HG02870 (cell line): ENCODE measurements around the gene PLEKHA8.
A peak's percentile ranks its signal among the peaks of the same experiment; 100 is the strongest.

Experiments
- ATAC-seq: cut with Tn5 transposase; IDR thresholded peaks from one replicate; pipeline ENCODE4 v1.9.1; 2021; ENCODE audit warnings: mild to moderate bottlenecking, moderate library complexity; ENCODE audit not compliant: unreplicated experiment

Gene PLEKHA8

DNA sequence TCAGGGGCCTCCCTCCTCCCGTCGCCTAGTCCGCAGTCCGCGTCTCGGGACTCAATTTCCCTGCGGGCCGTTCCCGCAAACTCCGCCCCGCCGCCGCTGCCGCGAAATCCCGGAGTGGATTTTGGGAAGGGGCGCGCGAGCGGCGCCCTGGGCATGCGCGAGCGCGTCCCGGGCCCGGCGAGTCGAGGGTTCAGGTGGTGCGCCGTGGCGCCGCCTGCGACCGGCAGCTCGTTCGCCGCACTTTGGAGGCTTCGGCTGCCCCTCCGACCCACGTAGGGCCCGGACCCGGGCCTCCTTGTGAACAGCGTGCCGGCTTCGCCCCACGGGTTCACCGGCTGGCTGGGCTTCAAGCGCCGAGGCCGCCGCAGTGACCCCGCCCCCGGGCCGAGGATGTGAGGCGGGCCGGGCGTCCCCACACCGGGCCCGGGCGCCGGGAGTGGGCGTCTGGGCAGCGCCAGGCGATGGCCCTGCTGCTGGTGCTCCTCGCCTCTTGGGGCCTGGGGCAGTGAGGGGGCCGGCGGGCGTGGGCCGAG lies at the start of gene PLEKHA8:
TSS of gene PLEKHA8 (plus strand) at position 197 of the 533 bp plus-strand sequence. CDS start 351 bp downstream, outside the sequence.
- ATAC-seq: peak; percentile 45

GRCh38 chr7:29980151-29980550 lies 48.1 kb upstream of the PLEKHA8 start:
- no peak for ATAC-seq

DNA sequence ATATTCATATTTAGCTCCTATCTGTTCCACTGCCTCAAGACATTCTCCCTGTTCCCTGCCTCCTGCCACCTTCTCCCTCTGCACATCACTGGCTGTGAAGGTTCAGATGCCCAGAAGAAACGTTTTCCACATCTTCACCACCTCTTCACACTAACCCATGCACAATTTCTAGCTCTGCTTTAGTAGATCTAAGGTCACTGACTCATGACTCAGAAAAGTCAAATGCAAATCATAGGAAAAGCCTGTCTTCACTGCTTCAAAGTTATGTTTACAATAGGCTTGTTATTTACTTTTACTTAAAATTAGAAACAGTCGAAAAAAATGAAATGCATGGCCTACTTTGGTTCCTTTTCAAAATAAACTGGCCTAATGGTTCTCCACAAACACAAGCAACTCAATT lies 41.1 kb upstream of the PLEKHA8 start:
- ATAC-seq: no peak

GRCh38 chr7:29987811-29988317 lies 40.3 kb upstream of the PLEKHA8 start:
- no peak for ATAC-seq

DNA sequence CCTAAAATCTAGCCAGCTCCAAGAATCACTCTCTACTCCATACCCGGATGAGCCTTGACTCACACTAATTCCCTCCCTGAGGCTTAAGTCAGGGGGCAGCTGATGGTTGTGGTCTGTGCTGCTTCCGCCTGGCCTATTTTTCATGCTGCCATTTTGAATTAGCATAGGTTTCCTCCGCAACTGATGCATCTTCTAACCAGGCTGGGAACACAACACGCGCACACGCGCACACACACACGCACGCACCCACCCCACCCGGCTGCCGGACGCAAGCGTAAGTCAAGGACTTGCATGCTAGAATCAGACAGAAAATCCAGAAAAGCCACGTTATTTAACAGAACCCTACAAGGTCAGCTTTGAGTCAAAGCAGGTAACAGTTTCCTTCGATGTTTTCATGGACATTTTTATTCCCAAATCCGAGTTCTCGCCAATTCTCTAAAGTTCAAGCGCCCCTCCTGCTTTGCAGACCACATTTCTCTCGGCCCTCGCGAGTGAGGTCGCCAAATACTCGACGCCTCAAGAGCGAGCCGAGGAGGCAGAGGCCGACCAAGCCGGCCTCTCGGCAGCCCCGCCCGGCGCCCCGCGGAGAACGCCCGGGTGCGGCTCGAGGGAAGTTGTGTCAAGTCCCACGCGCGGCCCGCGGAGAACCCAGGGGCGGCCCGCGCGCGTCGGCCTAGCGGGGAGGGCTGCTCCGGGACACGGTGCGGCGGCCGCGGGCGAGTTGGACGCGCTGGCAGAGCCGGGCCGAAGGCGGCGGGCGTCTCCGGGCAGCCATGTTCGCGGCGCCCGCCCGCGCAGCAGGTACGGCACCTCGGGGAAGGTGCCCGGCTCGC lies 39.6 kb upstream of the PLEKHA8 start:
- peak; percentile 33 for ATAC-seq

DNA sequence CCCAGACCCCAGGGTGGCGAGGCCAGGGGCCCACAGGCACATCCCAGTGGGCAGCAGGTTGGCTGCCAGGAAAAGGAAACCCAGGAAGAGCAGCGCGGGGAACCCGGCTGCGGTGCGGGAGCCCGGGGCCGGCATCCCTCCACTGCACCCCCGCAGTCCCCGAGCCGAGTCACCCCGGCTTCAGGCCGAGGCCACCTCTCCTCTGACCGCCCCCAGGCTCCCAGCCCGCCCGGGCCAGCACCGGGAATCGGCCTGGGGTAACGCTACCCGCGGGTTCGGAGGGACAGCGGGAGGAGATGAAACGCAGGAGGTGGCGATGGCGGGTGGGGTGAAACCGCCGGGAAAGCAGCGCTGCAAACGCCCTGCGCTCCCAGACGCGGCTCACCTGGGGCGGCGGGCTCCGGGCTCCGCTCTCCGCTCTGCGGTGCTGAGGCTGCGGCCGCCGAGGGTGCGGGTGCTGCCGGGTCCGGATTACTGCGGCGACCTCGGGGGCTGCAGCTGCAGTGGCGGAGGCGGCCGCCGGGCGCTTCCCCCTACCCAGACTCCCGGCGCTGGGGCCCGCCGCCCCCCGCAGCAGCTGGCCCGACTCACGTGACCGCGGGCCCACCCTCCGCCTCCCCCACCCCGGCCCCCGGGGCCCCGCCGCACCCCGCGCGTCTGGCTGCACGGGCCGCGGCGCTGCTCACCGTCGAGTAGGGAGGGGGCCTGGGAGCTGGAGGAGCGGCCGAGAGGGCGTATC lies 38.8 kb upstream of the PLEKHA8 start, which contains the start of gene SCRN1:
TSS of gene SCRN1 (minus strand) at position 545 of the 739 bp plus-strand sequence. CDS start 20,734 bp downstream, outside the sequence.
- peak; percentile 31 for ATAC-seq

DNA sequence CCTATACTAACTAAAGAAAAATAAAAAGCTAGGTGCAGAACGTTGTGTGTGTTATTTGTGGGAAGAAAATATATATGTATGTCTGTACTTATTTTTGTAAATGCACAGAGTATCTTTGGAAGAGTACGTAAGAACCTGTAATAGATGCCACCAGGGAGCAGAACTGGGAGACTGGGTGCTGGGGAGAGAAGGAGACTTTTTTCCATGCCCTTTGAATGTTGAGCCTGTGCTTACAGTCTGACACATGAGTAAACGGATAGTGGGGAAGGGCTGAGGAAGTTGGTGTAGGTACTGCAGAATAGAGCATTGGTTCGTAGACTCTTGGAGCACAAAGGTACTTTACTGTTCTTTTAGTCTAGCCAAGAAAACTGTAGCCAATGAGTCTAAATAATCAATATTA lies 37.3 kb upstream of the PLEKHA8 start:
- ATAC-seq: no peak

DNA sequence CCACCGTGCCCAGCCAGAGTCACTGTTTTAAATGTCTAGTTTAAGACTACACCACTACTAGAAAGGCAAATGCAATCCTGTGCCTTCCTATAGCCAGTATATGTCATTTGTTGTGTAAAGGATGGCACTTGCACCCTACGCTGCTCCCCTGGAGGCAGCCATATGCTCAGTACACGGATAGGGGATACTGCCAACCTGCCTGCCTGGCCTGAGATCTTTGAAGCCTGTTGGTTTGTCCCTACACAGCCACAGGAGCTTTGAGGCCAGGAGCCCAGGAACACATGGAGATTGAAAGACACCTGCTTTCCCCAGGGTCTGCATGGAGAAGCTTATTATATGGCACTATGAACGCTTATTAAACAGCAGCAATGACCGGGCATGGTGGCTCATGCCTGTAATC lies 36.3 kb upstream of the PLEKHA8 start:
- no peak for ATAC-seq

DNA sequence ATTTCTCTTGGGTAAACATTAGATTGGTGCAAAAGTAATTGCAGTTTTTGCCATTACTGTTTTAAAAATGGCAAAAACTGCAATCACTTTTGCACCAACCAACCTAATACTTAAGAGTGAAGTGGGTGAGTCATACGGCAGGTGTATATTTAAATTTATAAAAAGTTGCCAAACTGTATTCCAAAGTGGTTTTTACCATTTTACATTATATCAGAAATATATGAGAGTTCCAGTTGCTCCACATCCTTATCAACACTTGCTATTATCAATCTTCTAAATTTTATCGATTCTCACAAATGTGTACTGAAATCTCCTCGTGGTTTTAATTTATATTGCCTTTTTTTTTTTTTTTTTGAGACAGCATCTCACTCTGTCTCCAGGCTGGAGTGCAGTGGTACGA lies 35.1 kb upstream of the PLEKHA8 start:
- ATAC-seq: no peak

- ATAC-seq: no peak
These were observed 32.6 kb upstream of the PLEKHA8 start for GRCh38 chr7:29995652-29996051.

DNA sequence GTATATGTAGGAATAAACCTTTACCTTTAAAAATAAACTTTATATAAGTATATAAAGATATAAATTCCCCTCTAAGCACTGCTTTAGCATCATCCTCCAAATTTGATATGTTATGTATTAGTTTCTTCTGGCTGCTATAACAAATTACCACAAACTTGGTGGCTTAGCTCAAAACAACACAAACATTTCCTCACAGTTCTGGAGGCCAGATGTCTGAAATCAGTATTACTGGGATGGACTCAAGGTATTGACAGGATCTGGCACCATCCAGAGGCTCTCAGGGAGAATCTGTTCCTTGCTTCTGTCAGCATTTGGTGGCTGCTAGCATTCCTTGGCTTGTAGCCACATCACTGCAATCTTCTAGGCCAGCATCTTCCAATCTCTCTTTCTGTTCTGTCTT lies 31.9 kb upstream of the PLEKHA8 start:
- ATAC-seq: no peak

DNA sequence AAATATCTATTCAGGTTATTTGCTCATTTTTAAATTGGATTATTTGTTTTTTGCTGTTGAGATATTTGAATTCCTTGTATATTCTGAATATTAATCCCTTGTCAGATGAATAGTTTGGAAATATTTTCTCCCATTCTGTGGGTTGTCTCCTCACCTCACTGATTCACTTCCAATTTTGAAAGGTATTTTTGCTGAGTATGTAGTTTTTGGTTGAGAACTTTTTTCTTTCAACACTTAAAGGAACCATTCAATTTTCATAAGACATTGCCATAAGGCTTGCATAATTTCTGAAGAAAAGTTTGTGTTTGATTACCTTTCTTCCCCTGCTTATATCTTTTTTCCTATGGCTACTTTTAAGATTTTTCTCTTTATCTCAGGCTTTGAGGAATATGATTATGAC lies 29.7 kb upstream of the PLEKHA8 start:
- ATAC-seq: no peak

GRCh38 chr7:30001998-30002397 lies 26.2 kb upstream of the PLEKHA8 start:
- ATAC-seq: no peak

GRCh38 chr7:30003098-30003497 lies 25.1 kb upstream of the PLEKHA8 start:
- no peak for ATAC-seq

- no peak for ATAC-seq
These were observed 22.7 kb upstream of the PLEKHA8 start for GRCh38 chr7:30005464-30005863.

- no peak for ATAC-seq
These were observed 18.2 kb upstream of the PLEKHA8 start for GRCh38 chr7:30010021-30010420.

GRCh38 chr7:30012757-30013156 lies 15.5 kb upstream of the PLEKHA8 start:
- no peak for ATAC-seq

DNA sequence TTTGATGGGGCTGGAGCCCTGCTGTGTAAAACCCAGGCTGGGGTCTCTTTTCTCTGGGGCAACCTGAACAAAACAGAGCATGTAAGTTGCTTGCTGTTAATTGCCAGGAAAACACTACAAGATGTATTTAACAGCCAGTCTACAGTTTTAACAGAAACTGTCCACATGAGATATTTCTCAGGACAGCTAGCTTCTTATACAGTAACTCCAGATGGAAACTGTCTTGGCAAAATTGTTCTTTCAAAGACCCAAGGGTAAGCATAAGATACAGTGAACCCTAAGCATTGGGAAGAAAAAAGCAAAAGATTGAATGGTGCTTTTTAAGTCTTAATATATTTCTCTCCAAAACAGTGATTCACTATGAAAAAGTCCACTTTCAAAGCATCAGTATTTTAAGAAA lies 9.8 kb upstream of the PLEKHA8 start:
- ATAC-seq: no peak

- ATAC-seq: no peak
These were observed 8.8 kb upstream of the PLEKHA8 start for GRCh38 chr7:30019387-30019786.

DNA sequence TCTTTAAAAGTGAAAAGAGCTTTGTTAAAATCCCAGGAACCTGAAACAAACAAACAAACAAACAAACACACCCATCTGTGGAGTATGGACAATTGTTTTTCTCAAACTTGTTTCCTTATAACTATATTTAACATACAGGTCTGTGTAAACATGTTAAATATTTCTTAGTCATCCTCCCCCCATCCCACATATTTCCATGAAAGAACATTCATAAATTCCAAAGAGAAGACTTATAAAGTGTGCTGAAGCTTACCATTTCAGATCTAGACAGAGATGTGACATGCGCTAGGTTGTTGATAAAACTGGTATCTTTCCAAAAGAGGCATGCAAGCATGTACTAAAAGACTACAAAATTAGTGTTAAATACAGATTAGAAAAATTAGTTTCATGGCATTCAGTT lies 8.3 kb upstream of the PLEKHA8 start:
- ATAC-seq: no peak

DNA sequence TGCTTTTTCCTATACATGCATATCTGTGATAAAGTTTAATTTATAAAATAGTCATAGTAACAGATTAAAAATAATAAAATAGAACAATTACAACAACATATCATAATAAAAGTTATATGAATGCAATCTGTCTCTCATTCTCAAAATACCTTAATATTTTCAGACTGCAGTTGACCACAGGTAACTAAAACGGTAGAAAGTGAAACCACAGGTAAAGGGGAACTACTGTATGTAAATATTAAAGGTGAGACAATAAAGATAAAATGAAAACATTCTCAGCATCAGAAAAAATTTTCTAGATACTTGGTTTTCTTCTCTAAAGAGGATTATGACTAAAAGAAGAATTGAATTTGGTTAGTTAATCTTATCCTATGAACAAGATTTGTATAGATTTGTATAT lies 7.7 kb upstream of the PLEKHA8 start:
- ATAC-seq: no peak

DNA sequence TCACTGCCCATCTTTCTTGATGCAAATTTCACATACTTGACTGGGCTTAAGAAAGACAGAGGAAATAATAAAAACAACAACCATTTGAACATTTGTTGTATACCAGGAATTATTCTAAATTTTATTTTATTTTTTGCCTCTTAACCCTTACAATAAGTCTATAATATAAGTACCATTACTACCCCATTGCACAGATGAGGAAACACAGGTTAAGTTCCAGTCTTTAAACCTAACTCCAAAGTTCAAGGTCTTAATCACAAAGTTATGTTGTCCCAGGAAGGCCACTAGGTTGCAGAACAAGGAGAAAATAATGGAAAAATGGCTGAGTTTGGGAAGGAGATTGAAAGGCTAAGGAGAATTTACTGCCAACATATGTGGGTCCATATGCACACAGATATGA lies 5.2 kb upstream of the PLEKHA8 start:
- no peak for ATAC-seq
